Amniotic epithelial cell (primary cell): ENCODE results near the gene RBFA.

Experiments used
- DNase-seq: peaks from one replicate; pipeline ENCODE4 v3.0.0-alpha.2; 2010; ENCODE audit warnings: low read depth

Gene RBFA

DNA sequence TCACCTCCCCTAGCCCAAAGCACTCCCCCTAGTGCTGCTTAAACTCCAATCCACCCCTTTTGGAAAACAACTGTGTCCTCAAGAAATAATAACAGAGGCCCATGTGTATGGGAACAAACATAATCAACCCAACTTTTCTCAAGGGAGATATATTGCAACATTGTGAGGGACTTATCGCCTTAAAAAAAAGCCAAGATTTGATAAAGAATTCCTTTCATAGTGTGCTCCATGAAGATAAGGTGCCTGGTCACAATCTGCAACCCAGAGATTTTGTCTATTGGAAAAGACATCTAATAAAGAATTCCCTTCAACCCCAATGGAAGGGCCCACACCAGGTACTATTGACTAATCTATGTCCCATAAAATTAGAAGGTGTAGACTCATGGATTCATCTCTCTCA lies 4.5 kb upstream of the RBFA start:
- no peak for DNase-seq

GRCh38 chr18:80033181-80034067 lies 810 bp upstream of the RBFA start:
- peak; percentile 97 for DNase-seq

GRCh38 chr18:80034852-80035406 lies 695 bp downstream of the RBFA start:
- no peak for DNase-seq

DNA sequence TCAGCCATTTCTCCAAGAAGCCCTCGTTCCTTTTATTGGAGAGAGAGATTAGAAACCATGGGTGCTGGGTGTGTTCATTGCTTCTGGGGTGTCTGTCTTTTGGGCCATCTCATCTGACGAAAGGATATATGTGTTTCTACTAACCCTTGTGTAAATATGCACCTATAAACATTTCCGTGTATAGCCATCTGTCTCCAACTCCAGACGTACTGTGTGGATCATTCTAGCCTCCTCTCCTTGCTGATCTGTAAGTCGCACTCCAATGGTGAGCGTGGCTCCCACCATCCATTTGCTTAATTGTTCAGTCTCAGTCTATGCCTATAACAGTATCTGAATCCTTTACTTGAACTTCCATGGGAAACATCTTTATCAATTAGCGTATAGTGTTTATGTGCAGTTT lies 1.8 kb downstream of the RBFA start:
- DNase-seq = no peak

GRCh38 chr18:80037300-80037699 lies 3.1 kb downstream of the RBFA start:
- no peak for DNase-seq

GRCh38 chr18:80037869-80038630 lies 3.8 kb downstream of the RBFA start:
- no peak for DNase-seq

- no peak for DNase-seq
Measured at GRCh38 chr18:80040515-80040914, 6.3 kb downstream of the RBFA start.

GRCh38 chr18:80041424-80041823 lies 7.2 kb downstream of the RBFA start:
- DNase-seq = no peak

DNA sequence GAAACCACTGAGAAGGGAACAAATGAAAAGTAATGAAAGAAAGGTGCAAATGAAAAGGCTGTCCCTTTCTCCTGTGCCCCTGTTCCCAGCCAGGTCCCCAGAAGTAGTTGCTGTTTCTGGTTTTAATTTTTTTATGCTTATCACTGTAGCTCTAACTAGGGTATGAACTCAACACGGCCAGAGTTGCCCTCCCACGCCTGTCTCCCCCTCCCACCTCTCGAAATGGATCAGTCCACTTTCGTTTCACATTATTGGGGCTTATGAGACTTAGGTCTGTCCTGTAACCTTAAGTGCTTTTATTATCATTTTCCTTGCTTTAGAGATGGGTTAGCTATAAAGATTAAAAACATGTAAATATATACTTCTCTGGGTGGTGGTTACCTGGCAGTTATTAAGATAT lies 8.6 kb downstream of the RBFA start:
- DNase-seq = no peak

- no peak for DNase-seq
Measured at GRCh38 chr18:80044072-80044471, 9.8 kb downstream of the RBFA start.

DNA sequence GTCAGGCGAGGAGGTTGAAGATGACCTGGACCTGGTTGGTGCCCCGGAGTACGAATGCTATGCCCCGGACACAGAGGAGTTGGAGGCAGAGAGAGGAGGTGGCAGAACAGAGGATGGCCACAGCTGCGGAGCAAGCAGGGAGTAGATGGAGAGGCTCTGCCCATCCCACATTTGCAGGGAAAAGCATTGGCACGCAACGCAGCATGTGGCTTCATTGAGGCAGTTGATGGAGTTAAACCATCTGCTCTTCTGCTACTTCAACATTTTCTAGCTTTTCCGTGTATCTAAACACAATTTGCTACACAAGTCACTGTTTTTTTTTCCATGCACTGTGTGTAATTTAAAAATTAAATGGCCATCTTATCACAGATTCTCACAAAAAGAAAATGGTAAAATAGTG lies 11.8 kb downstream of the RBFA start:
- DNase-seq = no peak

DNA sequence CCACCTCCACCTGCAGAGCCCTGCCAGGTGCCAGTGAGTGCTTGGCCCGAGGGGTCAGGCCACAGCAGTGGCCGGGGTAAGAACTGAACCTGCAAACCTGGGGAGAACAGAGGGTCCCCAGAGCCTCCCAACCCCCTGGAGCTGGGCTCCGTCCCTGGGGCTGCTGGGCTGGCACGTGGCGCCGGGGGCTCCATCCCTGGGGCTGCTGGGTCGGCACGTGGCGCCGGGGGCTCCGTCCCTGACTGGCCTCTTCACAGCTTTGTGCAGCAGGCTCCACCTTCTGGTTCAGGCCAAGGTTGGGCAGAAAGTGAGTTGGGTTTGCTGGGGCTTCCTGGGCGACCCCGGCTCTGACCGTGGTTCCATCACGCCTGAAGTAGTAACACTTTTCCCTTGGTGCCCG lies 12.2 kb downstream of the RBFA start:
- DNase-seq = no peak

DNA sequence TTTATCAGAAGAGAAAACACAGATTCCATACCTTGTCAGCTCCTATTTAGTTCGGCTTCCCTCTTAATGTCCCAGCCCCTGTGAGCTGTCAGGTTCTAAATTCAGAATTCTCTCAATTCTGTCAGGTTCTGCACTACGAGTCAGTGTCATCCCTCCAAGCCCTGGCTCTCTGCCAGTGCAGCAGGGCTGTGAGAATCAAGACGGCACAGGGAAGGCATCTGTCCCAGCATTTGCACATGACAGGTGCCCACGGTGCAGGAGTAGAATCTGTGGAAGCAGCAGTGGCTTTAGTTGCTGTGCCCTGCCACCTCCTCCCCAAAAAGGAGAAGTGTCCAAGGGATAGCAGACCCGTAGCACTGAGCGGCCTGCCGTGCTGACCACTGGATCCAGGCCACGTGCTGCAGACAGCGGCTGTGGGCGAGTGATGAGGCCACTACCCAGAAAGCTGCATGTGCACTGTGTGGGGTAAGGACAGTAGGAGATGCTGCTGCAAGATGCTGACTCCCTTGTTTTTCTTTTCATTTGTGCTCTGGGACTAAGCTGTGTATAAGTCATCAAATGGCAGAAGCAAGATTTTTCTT lies 12.8 kb downstream of the RBFA start:
- DNase-seq = no peak

DNA sequence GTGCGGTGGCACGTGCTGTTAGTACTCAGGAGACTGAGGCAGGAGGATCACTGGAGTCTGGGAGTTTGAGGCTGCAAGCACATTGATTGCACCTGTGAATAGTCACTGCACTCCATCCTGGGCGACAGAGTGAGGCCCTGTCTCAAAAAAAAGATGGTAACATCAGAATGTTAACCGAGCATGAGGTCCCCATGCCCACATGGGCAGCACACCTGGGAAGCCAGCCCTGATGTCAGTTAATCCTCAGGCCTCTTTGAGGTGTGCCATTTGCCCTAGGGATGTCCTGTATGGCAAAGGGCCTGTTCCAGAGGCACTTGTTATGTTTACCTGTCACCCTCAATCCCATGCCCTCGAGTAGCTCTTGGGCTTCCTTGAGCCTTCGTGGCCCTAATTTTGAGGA lies 16.6 kb downstream of the RBFA start:
- no peak for DNase-seq

DNA sequence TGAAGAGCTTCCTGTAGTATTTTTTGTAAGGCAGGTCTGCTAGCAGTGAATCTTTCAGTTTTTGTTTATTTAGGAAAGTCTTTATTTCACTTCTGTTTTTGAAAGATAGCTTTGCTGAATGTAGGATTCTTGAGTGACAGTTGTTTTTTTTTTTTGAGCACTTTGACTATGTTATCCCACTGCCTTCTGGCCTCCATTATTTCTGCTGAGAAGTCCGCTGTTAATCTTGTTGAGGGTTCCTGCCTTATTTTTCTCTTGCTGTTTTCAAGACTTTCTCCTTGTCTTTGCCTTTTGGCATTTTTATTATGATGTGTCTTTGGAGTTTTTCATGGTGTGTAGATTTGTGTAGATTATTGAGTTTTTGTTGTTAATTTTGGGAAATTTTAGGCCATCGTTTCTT lies 21.9 kb downstream of the RBFA start:
- no peak for DNase-seq

DNA sequence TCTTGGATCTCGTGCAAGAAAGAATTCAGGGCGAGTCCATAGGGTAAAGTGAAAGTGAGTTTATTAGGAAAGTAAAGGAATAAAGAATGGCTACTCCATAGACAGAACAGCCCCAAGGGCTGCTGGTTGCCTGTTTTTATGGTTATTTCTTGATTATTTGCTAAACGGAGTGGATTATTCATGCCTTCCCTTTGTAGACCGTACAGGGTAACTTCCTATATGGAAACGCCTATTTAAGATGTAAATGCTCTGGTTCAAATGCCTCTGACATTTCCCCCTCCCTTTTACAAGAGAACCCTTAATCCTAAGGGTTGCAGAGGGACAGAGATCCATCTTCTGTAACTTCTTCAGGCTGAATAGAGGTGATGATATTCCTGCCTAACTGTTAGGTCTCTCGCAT lies 25.7 kb downstream of the RBFA start:
- no peak for DNase-seq

GRCh38 chr18:80065705-80066104 lies 31.5 kb downstream of the RBFA start:
- no peak for DNase-seq

DNA sequence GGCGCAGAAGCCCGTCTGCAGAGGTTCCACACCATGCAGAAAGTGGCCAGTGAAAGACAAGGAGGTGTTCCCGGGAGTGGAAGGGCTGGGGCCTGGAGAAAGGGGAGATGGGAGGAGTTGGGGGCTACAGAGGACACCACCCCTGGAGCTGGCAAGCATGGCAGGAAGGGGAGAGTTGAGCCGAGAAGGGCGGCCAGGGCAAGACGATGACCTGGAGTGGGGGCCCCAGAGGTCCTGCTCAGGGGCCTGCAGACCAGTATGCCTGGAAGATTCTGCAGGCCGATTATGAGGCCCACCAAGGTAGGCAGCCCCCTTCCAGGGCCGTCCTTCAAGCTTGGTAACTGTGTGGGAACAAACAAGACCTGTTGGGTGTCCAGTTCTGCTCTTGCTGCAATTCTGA lies 33.1 kb downstream of the RBFA start:
- DNase-seq = no peak

DNA sequence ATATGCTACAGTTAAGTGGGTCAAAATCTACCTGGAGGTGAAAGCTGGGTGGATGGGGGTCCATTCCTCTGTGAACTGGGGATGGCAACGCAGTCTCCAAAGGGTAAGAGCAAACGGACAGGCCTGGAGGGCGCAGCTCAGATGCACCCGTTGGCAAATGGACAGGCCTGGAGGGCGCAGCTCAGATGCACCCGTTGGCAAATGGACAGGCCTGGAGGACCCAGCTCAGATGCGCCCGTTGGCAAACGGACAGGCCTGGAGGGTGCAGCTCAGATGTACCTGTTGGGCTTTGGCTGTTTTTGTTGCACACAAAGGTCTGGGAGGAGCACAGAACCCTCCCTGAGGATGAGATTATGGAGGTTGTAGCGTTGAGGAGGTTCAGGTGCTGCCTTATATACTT lies 33.7 kb downstream of the RBFA start:
- DNase-seq = no peak

- DNase-seq = no peak
Measured at GRCh38 chr18:80068571-80069272, 34.5 kb downstream of the RBFA start.

DNA sequence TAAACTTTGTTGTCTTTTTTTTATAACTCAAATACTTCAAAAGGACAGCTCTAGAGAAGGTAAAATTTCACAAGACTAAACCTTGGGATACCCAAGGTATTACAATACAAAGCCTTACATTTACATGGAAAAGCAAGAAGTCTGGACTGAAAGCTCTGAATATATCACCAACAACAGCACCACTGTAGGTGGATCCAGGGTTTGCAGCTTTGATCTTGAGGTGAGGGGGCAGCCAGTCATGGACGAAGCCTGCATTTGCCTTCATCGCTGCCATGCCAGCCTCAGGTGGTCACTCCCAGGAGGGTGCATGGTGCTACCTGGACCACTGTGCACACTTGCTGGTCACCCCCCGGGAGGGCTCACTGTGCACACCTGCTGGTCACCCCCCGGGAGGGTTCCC lies 36.6 kb downstream of the RBFA start:
- no peak for DNase-seq

DNA sequence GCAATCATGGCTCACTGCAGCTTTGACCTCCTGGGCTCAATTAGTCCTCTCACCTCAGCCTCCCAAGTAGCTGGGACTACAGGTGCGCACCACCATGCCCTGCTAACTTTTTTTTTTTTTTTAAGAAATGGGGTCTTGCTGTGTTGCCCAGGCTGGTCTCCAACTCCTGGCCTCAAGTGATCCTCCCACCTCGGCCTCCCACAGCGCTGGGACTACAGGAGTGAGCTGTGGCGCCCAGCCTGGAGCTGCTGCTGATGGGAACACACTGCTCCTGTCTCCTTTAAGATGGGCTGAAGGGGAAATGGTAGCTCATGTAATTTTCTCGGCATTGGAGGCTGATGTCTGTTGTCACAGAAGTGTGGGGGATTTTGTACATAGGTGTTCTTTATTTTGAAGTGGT lies 39.9 kb downstream of the RBFA start:
- DNase-seq = no peak
